ENCODE results near the gene PHLDB1.

The PHLDB1 gene

DNA sequence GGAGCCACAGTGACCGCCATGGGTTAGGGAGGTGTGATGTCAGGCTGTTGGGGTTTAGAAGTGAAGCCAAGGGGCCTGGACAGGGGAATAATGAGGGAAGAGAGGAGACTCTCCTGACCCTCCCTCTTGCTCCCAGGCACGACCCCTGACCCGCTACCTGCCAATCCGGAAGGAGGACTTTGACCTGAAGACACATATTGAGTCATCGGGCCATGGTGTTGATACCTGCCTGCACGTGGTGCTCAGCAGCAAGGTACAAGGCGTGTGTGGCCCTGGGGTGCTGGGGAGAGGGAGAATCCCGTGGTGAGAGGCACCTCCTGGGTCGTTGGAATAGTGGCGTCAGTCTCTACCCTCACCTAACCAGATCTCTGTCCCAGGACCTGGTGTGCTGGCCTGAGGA is 42.5 kb downstream of the PHLDB1 start:
- H3K4me2 ChIP-seq (ENCODE audit: low read length): no peak overlapping the region
- H3K4me1 ChIP-seq (ENCODE audit: control insufficient read depth, low read length): no peaks in the 10 kb centered on the region
- H3K4me3 ChIP-seq (ENCODE audit: low read length): no peak overlapping the region
- H3K27ac ChIP-seq (ENCODE audit: low read depth, low read length): no peak overlapping the region
- no peaks in the 10 kb centered on the region for H3K36me3 ChIP-seq (ENCODE audit: control insufficient read depth, low read length)
- H3K79me2 ChIP-seq (ENCODE audit: control insufficient read depth, low read length): no peaks in the 10 kb centered on the region
- H3K9me2 ChIP-seq (replicated peaks; ENCODE audit: control insufficient read depth, low read length): no peaks in the 10 kb centered on the region
- TF ChIP-seq EZH2phosphoT487 (IDR thresholded peaks at IDR 0.05; ENCODE audit: borderline replicate concordance, low read length): no peak
- TF ChIP-seq, protein P1, sequence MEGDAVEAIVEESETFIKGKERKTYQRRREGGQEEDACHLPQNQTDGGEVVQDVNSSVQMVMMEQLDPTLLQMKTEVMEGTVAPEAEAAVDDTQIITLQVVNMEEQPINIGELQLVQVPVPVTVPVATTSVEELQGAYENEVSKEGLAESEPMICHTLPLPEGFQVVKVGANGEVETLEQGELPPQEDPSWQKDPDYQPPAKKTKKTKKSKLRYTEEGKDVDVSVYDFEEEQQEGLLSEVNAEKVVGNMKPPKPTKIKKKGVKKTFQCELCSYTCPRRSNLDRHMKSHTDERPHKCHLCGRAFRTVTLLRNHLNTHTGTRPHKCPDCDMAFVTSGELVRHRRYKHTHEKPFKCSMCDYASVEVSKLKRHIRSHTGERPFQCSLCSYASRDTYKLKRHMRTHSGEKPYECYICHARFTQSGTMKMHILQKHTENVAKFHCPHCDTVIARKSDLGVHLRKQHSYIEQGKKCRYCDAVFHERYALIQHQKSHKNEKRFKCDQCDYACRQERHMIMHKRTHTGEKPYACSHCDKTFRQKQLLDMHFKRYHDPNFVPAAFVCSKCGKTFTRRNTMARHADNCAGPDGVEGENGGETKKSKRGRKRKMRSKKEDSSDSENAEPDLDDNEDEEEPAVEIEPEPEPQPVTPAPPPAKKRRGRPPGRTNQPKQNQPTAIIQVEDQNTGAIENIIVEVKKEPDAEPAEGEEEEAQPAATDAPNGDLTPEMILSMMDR (IDR thresholded peaks at IDR 0.05; ENCODE audit: low read depth, low read length, poor library complexity, severe bottlenecking): no peak
- H3K27me3 ChIP-seq (ENCODE audit: control insufficient read depth, low read length): peaks cover 21% of the 10 kb centered on the region
- H3F3A ChIP-seq (ENCODE audit: control insufficient read depth, insufficient read depth): no peaks in the 10 kb centered on the region
- H3K9me3 ChIP-seq (ENCODE audit: control insufficient read depth, insufficient read depth, low read length): no peaks in the 10 kb centered on the region
- H4K20me1 ChIP-seq (ENCODE audit: control insufficient read depth, insufficient read depth, low read depth, low read length): no peaks in the 10 kb centered on the region

DNA sequence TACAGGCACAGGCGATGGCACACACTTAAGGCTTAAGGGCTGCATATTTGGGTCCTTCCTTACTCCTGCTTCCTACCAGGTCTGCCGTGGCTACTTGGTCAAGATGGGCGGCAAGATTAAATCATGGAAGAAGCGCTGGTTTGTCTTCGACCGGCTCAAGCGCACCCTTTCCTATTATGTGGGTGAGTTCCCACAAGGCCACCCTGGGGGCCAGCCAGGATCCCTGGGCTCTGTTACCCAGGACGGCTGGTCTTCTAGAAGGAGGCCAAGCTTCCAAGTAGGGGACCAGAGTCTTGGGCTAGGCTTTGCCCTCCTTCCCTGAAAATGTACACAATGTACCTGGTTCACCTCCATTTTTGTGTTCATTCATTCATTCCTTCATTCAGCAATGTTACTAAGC is 43.0 kb downstream of the PHLDB1 start:
- no peaks in the 10 kb centered on the region for H3K36me3 ChIP-seq (ENCODE audit: control insufficient read depth, low read length)
- no peak for TF ChIP-seq EZH2phosphoT487 (IDR thresholded peaks at IDR 0.05; ENCODE audit: borderline replicate concordance, low read length)
- TF ChIP-seq, protein P1 (IDR thresholded peaks at IDR 0.05; ENCODE audit: low read depth, low read length, poor library complexity, severe bottlenecking): no peak
- H3F3A ChIP-seq (ENCODE audit: control insufficient read depth, insufficient read depth): no peaks in the 10 kb centered on the region
- no peak overlapping the region for H3K4me3 ChIP-seq (ENCODE audit: low read length)
- no peaks in the 10 kb centered on the region for H3K4me1 ChIP-seq (ENCODE audit: control insufficient read depth, low read length)
- peaks cover 23% of the 10 kb centered on the region for H3K27me3 ChIP-seq (ENCODE audit: control insufficient read depth, low read length)
- no peaks in the 10 kb centered on the region for H4K20me1 ChIP-seq (ENCODE audit: control insufficient read depth, insufficient read depth, low read depth, low read length)
- no peaks in the 10 kb centered on the region for H3K9me2 ChIP-seq (replicated peaks; ENCODE audit: control insufficient read depth, low read length)
- no peaks in the 10 kb centered on the region for H3K79me2 ChIP-seq (ENCODE audit: control insufficient read depth, low read length)
- no peak overlapping the region for H3K27ac ChIP-seq (ENCODE audit: low read depth, low read length)
- H3K4me2 ChIP-seq (ENCODE audit: low read length): no peak overlapping the region
- no peaks in the 10 kb centered on the region for H3K9me3 ChIP-seq (ENCODE audit: control insufficient read depth, insufficient read depth, low read length)

DNA sequence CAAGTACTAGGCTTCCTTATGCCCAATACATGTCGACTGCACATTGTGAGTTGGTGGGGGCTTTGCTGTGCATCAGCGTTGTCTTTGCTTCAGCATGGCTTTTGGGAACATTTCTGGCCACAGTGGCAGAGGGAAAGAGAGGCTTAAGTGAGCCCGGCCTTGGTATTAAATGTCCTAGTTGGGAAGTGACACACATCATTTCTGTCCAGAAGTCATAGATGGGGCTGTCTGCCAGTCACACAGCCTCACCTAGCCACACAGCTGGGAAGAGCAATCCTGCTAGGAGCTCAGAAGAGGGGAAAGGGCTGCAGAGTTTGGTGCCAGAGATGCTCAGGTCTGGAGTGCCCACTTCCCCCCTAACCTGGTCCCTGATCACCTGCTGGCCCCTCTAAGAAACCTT is 44.4 kb downstream of the PHLDB1 start:
- peaks cover 23% of the 10 kb centered on the region for H3K27me3 ChIP-seq (ENCODE audit: control insufficient read depth, low read length)
- H3K79me2 ChIP-seq (ENCODE audit: control insufficient read depth, low read length): no peaks in the 10 kb centered on the region
- TF ChIP-seq EZH2phosphoT487 (IDR thresholded peaks at IDR 0.05; ENCODE audit: borderline replicate concordance, low read length): no peak
- TF ChIP-seq, protein P1 (IDR thresholded peaks at IDR 0.05; ENCODE audit: low read depth, low read length, poor library complexity, severe bottlenecking): no peak
- H3K9me2 ChIP-seq (replicated peaks; ENCODE audit: control insufficient read depth, low read length): no peaks in the 10 kb centered on the region
- H3K4me3 ChIP-seq (ENCODE audit: low read length): no peak overlapping the region
- H3K4me2 ChIP-seq (ENCODE audit: low read length): no peak overlapping the region
- no peaks in the 10 kb centered on the region for H4K20me1 ChIP-seq (ENCODE audit: control insufficient read depth, insufficient read depth, low read depth, low read length)
- H3F3A ChIP-seq (ENCODE audit: control insufficient read depth, insufficient read depth): no peaks in the 10 kb centered on the region
- no peaks in the 10 kb centered on the region for H3K4me1 ChIP-seq (ENCODE audit: control insufficient read depth, low read length)
- H3K27ac ChIP-seq (ENCODE audit: low read depth, low read length): no peak overlapping the region
- no peaks in the 10 kb centered on the region for H3K9me3 ChIP-seq (ENCODE audit: control insufficient read depth, insufficient read depth, low read length)
- no peaks in the 10 kb centered on the region for H3K36me3 ChIP-seq (ENCODE audit: control insufficient read depth, low read length)
